ENCODE results near the gene KAT6B. TPM values are rescaled to one million over a fixed set of nuclear protein-coding genes. Genes with fewer than 3 reads are reported as not detected.

Gene KAT6B
- polyA plus RNA-seq, 3 donors = 41.7 to 49.7 (median 47.0) TPM

DNA sequence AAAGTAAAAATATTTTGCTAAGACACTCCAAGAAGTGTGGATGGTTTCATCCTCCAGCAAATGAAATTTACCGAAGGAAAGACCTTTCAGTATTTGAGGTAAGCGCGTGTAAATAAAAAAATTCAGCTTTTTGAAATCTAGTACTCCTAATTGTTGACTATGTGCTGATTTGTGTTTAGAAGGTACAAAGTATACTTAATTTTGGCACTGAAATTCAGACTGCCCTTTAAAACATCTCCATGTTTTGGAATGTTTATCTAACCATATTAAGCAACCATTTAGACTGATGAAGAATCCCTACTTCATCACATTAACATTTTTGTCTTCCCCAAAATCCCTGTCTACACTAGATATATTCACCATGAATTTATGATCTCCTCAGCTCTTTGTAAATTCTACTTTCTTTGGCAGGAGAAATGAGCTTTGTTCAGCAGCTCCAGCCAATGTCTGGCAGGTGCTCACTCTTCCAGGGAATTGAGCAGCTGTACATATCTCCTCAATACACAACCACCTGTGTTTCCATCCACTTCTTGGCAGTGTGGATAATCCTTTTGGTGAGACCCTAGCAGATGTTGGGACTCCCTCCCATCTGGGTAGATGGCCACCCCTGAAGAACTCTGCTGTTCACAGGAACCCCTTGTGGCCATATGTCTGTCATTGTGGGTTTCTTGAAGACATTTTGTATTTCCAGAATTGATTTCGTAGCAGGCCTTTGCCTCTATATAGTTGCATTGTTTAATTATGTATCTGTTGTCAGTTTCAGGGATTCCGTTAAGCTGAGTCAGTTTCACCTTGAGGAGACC, 155.6 kb downstream of the KAT6B start:
- DNase-seq = no peak

DNA sequence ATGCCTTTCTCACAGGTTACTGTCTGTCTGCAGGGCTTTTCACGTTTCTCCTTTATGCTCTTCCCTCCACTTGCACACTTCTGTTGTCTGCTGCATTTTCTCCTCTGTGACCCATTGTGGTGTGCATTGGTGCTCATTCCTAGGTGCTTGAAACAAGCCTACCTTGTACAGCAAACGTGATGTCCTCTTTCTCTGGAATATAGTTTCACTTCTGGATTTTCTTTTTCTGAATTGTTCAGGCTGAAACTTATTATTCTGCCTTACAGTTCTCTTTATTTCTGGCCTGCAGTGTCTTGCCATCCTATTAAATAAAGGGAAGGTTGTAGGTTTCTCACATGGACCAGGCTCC, 156.2 kb downstream of the KAT6B start:
- DNase-seq = no peak

DNA sequence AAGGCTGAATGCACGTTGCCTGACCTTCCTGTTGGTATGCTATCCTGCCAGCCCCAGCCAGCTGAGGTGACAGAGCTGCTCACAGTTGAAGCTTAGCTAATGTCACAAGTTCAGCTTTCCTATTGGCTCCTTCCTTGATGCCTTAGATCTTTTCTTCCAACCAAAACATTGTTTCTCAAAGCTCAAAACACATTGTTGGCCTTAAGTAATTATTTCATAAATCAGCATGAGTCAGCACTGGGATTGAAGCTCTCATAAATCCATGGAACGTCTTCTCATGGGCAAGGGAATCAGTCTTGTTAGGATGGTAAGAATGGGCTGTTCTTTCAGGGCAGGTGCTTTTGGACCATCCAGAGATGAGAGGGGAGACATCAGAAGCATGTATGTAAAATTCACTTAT, 157.0 kb downstream of the KAT6B start:
- DNase-seq = no peak

DNA sequence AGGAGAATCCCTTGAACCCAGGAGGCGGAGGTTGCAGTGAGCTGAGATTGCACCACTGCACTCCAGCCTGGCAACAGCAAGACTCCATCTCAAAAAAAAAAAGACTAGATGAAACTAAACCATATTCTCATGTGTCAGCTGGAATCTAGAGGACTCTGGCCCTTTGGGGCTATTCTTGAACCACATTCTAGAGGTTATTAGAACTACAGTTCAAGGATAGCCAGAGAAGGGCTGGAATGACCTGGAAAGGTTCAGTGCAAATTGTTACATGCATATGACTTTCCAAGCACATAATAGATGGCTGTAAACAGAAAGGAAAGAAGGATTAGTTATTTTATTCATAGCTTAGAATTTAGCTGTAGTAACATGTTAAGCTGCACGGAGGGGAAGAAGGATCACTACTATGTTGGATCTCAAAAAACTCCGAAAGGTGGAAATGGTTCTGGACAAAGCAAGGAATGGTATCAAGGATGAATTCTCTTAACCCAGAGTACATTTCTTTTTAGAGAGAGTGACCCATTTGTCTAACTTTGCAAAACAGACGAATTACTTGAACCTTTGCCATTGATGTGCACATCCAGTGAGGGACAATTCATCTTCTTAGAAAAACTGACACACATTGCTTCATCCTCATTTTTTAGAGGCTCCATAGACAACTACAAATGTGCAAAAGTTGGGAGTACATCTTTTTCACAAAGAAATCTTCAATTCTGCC, 161.1 kb downstream of the KAT6B start:
- DNase-seq = no peak

DNA sequence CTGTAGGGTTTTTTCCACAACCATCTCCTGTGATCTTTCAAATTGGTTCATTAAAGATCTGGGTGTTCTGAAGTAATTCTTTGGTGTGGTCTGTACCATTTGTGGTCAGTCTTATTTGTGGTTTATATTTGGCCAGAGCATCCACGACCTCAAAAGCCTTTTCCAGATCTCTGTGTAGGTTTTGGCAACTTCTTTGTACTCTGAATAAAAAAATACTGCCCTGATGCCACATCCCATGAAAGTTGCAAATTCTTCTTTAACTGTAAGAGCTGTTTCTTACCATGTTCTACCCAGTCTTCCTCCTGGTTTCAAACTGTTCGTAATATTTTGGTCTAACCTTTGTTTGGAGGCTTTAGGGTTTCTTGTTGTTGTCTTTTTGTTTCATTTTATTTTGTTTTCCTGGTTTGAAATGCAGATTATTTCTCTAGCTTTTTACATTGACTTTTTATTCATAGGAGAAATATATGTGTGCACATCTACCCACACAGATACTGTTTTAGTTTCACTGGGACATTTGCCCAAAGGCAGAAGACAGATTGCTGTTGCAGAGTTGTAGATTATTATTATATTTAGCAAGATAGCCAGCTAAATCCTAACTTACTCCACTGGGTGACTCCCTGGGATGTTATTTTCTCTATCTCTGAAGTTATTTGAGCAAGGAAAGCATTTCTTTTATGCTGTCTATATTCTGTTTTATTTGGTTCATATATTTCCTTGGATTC, 161.8 kb downstream of the KAT6B start:
- no peak for DNase-seq

DNA sequence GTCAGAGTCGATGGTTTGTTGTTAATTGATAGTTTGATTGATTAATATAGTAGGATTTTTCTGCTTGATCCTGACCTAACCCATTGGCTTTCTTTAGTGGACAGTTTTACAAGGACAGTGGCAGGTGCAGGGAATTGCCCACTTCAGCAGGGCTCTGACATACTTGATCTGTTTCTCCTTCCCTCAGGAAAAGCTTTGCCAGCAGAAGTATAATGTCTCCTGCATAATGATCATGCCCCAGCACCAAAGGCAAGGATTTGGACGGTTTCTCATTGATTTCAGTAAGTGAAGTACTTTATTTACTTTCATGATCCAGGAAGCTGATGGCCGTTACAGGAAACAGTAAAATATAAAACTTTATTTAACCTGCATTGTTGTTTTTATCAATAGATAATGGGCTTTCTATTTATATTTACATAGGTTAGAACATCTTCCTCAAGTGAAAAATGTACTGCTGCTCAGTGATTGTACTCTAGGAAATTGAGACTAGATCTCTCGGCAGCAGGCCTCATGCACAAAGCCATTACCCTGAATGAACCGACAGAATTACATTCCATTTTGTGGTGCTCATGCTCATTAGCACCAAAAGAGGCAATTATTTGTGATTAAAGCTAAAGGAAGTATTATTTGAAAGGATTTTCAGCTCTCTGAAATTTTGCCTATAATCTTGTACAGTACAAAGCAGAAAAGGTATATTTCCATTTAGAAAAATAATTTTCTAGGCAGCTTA, 162.6 kb downstream of the KAT6B start:
- DNase-seq = no peak

DNA sequence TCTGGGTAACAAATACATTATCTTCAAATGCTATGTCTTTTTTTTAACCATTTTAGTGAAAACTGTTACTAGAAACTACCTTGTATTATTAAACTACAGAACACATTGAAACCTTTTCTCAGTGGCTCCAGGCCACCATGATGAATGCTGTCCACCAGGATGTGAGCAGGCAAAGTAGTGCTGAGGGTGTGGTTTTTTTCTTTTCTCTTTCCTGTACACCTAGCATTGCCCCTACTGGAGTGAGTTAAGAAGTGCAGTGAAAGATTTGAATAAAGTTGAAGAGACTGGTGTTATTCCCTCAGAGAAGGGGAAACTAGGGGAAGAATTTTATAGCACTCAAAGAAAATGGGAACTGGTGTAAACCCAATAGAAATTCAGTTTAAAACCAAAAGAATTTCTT, 165.0 kb downstream of the KAT6B start:
- no peak for DNase-seq

DNA sequence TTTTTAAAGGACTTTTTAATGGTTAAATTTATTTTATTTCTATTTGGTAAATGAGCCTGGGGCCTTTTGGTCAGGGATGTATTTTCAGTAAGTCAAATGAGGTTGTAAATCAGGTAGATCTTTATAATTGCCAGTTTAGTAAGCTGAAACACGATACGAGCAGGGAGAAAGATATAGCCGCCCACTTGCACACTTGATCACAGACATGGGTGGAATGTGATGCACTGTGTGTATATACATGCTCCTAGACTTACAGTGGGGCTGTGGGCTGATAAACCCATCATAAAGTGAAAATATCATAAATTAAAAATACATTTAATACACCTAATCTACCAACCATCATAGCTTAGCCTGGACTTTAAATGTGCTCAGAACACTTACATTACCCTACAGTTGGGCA, 165.7 kb downstream of the KAT6B start:
- DNase-seq = no peak

DNA sequence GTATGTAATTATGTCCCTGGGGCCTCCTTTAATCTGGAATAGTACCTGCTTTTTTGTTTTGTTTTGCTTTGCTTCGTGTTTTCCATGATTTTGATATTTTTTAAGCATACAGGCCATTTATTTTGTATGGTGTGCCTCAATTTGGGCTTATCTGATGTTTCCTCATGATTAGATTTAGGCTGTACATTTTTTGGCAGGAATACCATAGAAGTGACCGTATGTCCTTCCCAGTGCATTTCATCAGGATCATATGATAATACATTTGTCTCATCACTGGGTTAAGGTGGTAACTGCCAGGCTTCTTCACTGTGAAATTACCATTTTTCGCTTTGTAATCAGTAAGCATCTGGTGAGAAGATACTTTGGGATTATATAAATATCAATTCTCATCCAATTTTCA, 167.2 kb downstream of the KAT6B start:
- no peak for DNase-seq

DNA sequence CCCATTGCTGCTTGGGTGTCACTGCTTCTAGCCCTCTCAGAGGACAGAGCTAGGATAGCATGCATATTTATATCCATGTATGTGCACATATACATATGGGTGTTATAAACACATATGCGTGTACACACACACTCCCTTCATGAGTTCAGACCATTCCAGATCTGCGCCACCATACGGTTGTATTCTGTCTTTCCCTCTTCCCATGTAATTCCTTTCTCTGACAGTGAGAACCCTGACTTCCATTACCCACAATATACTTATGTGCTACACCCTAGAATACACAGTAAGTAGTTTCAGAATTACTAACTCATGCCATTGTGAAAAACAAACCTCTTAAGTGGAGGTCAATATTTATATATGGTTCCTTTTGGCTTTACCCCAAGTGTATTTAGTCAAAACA, 168.5 kb downstream of the KAT6B start:
- no peak for DNase-seq

DNA sequence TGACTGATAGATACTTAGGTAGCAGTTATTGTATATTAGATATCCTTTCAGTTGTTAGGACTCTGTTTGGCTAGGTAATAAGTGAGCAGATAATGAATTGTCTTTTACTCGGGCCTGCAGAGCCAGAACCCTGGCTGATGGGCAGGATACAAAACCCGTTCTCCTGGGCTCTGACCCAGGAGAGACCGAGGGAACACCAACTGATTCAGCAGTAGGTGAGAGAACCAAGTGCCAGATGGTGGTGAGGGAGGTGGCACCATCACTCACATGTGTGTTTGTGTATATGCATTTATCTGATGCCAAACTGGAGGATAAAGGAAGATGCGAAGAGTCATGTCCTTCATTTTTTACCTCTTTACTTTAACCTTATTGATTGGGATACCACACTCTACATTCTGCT, 169.4 kb downstream of the KAT6B start:
- no peak for DNase-seq

DNA sequence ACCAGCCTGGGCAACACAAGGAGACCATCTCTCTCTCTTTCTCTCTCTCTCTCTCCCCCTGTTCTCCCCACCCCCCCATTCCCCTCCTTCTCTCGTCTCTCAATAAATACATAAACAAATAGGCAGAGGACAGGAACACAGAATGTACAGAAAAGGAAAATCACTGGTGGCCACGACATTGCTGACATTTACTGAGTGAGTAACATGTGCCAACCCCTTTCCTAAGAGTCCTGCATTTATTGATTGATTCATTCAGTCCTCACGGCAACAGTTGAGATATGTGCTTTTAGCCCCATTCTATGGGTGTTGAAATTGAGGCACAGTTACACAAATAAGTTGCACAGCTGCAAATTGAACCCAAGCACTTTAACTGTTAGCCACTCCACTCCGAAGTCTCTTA, 170.8 kb downstream of the KAT6B start:
- no peak for DNase-seq

DNA sequence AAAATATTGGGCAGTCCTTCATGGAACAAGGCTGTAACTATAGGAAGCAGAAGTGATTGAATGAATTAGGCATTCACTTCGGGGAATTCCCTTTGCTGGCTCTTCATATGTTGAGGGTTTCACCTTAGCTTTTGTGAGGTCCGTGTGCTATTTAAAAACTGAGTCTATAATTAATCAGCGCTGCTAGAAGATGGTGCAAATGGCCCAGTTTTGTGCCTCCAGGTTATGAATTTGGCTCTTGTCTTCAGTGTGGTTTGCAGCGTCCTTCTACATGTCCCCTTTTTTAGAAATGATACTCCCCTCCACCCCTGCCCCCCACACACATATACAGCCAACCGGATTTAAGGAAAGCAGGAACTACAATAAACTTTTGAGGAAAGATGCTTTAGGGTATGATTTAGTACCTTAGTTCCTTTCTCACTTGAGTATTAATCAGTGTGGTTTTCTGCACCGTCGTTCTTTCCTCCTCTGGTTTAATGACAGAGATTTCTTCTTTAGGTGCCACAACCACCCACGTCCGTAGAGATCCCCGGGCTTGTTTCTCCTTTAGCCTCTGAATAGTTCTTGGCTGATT, 174.4 kb downstream of the KAT6B start:
- DNase-seq = no peak

DNA sequence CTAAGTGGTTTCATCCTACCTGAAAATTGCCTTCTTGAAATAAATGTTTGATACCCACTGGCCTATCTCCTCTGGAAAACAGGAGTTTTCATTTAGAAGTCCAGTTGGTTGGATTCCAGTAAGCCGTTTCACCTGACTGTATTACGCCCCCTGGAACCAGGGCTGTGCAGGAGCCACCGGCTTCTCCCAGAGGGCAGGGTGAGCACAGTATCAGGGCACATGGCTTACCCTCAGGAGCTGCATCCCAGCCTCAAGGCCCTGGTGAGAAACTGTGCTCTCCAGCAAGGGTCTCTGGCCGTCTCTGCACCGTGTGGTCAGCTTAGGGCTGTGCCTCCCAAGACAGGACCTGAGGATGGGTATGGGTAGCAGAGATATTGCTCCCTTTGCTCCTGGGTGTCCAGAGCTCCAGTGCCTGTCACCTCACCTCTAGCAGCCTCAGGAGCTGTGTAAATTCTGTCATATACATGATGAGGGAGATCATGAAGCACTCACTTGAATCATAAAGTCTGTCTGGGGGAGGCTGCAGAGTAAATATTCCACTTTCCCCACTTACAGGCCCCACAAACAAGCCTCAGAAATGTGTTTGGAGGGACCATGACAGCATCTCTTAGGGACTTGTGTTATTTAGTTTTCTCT, 175.4 kb downstream of the KAT6B start:
- DNase-seq = no peak

DNA sequence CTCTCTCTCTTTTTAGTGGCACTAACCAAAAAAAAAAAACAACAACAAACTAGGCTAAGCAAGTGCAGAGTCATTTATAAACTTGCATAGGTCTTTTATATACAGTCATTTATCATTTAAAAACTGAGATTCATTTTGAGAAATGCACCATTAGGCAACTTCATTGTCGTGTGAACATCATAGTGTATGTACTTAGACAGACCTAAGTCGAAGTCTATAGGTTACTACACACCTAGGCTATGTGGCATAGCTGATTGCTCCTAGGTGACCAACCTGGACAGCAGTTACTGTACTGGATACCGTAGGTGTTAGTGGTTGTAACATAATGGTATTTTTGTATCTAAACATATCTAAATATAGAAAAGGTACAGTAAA, 175.9 kb downstream of the KAT6B start:
- no peak for DNase-seq

DNA sequence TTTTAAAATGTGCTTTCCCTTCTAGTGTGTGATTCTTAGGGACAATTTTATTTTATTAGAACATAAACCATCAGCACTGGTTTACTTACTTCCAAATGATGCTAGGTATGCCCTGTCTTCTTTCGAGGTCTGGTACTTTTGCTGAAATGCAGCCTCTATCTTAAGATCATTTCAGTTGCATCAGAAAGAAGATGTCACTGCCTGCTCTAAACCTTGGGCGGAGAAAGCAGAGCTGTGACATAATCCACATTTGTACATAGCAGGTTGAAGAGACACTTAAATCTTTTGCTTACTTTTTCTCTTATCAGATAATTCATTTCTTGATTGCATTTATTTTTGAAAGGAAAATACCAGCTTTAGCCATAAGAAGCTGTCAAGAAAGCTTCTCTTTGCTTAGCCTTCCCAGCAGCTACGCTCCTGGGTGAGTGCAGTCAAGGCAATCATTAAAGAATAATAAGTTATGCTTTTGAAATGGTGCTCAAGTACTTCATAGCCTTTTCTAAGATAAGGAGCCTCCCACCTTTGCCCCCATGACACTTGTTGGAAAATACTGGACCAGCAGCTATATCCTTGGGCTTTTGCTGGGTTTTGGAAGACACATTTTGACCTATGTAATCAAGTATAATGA, 176.7 kb downstream of the KAT6B start:
- no peak for DNase-seq

DNA sequence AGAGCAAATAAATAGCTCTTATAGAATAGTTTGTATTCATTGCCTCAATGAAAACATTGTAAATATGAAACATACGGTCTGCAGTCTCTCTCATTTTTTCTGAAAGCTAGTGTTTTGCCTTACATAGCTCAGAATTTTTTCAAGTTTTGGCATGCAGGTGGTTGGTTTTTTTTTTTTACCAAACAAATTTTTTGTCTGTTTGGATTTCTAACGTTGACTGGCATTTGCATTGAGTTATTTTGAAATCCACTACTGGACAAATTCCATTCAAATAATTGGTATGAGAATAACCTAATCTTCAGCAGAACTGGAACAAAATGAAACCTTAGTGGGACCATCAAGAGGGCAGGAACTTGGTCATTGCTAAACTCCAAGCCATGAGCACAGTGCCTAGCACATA, 177.5 kb downstream of the KAT6B start:
- DNase-seq = no peak

DNA sequence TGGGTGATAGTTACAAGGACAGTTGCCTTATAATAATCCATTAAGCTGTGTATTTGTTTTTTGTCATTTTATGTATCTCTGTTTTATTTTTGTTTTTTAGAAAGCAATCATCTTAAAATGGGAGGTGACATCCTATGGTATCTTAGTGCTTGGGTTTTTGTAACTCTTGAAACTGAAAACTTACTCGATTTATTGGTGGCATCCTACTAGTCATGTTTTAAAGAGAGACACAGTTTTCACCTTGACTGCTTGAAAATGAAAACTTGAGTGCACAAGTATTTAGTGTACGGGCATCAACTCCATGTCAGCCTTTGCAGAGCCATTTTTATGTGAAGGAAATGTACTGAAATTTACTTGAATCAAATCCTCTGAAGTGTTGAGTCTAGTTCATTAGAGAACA, 181.2 kb downstream of the KAT6B start:
- DNase-seq = no peak

DNA sequence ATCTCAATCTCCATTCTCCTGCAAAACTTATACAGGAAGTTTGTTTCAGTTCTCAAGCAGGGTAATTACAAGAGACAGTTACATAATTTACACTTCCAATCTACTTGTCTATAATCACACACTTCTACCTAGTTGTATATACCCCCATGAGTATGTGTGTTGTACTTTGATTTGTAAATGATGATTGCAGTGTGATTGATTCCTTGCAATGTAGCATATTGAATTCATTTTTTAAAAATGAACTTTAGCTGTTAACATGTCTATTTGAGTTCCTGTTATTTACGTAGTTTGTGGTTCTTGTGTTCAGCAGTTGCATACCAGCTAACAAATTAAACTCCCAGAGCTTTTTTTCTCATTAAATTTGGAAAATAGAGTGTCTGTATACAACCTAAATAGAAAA, 182.6 kb downstream of the KAT6B start:
- DNase-seq = no peak

DNA sequence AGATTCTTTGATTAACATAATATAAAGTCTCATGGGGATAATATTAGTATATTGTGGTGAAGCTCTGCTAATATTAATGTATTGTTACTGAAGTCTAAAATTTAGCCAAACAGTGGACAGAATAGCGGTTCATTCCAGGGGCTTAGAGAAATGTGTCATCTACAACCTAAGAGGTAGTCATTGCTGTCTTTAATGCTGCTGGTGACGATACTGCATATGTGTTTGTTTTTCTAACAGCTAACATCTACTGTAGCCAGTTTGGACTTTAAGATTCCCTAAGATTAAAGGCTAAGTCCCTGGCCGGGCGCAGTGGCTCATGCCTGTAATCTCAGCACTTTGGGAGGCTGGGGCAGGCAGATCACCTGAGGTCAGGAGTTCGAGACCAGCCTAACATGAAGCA, 183.0 kb downstream of the KAT6B start:
- no peak for DNase-seq

DNA sequence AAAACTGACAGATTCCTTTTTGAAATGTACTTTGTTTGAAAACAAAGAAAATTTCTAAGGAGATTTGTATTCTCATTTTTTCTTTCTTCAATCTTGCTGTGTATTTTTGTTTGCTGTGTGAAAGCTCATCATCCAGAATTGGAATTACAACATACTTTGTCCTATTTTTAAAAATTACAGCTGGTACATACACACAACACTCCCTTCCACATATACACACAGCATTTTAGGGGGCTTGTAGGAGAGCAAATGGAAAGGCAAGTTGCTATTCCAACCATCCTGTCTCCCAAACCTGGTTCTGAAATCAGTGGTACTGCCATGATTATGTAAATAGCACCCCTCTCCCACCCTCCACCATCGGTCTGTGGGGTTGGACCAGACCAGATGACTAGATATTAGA, 184.0 kb downstream of the KAT6B start:
- DNase-seq = no peak
